ENCODE measurements around the gene PIK3R3.
"Not testable (repeated sequence)": the region's sequence is repeated elsewhere in the genome, so short reads cannot be mapped to it uniquely, and the experiment has no call there.

The PIK3R3 gene

DNA sequence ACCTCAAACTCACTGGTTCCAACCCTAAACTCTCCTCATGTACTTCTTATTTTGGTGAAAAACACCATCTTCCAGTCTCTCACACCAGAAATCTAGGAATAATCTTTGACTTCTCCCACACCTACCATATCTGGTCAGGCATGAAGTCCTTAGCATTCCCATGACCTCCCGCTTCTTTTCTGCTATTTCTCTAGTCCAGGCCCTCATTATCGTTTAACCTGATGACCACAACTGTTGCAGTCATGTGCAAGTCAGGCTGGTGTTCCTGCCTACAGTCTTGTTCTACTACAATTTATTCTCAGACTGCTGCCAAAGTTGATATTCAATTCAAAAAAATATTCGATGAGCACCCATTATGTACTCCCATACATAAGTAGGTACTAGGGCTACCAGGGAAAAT lies 71.3 kb downstream of the PIK3R3 start:
- no peak for DNase-seq

DNA sequence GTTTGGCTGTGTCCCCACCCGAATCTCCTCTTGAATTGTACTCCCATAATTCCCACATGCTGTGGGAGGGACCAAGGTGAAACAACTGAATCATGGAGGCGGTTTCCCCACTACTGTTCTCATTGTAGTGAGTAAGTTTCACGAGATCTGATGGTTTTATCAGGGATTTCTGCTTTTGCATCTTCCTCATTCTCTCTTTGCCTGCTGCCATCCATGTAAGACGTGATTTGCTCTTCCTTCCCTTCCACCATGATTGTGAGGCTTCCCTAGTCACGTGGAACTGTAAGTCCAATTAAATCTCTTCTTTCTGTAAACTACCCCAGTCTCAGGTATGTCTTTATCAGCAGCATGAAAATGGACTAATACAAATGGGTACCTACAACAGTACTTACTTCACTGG lies 73.5 kb downstream of the PIK3R3 start:
- no peak for DNase-seq

DNA sequence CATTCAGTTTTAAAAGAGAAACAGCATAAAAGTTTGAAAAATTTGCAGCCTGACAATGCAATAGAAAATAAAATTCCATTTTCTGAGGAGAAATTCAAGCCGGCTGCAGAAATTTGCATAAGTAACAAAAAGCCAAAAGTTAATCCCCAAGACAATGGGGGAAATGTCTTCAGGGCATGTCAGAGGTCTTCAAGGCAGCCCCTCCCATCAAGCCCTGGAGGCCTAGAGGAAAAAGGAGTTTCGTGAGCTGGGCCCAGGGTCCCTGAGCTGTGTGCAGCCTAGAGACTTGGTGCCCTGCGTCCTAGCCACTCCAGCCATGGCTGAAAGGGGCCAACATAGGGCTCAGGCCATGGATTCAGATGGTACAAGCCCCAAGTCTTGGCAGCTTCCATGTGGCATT lies 74.6 kb downstream of the PIK3R3 start:
- no peak for DNase-seq

DNA sequence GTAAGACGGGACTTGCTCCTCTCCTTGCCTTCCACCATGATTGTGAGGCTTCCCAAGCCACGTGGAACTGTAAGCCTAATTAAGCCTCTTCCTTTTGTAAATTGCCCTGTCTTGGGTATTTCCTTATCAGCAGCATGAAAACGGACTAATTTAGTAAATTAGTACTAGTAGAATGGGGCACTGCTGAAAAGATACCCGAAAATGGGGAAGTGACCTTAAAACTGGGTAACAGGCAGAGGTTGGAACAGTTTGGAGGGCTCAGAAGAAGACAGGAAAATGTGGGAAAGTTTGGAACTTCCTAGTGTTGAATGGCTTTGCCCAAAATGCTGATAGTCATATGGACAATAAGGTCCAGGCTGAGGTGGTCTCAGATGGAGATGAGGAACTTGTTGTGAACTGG lies 75.2 kb downstream of the PIK3R3 start:
- DNase-seq, result not testable (repeated sequence)

DNA sequence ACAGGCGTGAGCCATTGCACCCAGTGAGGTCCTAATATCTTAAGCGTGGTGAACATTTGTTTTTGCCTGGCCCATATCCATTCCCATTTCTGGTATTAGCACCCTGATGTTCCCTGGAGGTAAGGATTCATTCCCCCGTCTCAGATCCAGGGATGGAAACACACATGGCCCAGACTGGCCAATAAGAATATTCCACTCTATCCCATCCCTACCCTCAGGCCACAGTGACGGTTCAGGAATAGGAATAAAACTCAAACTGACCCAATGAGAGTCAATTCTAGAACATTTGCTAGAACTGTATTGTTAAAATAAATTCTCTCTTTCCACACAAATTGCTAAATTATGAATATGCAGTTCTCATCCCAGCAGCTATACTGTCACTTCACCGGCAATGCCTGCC lies 76.1 kb downstream of the PIK3R3 start:
- DNase-seq, result no peak

DNA sequence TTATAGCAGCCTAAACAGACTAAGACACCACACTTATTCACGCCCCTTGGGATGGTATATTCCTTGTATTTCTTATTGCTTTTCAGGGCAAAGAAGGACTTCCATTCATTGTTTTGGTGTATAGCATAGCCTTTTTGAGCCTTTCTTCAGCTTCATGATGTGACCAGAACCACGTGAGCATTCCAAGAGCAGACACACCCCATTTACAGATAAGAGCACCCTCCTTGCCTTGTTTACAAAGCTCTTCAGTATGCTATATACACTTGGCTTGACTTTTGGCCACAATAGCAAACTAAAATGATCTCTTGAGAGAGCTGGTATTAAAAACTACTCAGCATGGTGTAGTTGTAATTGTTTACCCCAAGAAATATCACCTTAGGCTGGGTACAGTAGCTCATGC lies 78.7 kb downstream of the PIK3R3 start:
- no peak for DNase-seq

DNA sequence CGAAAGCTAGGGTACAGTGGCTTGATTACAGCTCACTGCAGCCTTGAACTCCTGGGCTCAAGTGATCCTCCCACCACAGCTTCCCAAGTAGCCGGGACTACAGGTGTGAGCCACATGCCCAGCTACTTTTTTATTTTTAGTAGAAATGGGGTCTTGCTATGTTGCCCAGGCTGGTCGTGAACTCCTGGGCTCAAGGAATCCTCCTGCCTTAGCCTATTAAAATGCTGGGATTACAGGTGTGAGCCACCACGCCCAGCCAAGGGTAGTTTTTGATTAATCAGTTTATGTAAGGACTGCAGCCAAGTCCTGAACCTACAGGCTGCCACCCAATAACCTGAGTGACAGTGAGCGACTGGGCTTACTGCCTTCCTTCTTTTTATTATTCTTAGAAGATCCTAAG lies 88.3 kb downstream of the PIK3R3 start:
- DNase-seq, result no peak

DNA sequence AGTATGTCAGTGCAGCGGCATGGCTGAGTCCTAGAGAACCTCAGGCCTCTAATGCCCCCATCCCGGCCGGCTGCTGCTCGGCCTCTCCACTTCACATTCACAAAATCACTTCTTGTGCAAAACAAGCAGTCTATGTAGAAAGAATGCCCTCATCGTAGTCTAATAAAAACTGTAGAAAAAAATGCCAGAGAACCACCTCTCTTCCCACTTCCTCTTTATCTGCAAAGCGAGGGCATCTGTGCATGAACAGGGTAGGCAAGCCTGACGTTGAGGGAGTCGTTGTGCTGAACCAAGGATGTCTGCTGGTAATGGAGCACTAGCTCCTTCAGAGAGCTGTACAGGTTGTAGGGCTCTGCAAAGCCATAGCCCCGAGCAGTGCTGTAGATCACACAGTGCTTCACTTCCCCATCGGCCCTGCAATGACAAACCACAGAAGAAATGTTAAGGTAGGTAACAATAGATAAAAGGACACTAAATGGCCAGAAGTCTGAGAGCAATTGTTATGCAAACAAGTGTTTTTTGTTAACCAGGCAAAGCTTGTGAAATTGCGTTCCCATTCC lies 88.9 kb downstream of the PIK3R3 start:
- no peak for DNase-seq

DNA sequence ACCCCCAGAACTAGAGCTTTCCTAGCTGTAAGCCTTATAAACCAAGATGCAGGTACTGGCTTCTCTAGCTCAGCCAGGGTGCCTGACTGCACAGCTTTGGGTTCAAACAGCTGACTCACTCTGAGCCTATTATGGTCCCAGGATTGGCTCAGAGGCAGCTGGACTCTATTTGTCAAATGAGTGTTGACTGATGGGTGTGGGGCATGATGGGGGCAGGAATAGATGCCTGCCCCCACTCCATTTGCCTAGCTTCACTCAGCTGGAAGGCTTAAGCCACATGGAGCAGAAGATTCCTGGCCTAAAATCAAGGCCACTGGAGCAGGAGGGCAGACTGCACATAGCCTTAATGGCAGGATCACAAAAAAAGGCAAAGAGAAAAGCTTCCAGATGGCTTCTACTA lies 90.5 kb downstream of the PIK3R3 start:
- no peak for DNase-seq

DNA sequence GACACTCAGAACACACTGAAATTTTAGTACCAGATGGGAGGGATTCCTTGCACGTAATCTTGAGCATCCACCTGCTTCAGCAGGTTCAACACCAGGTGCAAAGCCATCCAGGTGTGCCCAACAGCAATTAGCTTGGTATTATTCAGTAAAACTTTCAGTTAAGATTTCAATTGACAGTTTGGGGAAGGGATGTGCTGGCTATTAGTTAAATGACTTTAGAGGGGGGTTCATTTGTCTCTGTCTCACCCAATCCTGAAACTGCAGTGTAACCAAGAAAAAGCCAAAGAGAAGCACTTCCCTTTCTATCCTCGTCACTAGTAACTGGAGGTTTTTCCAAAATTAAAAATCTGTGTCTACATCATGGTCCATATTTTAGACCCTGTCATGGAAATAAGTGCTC lies 90.9 kb downstream of the PIK3R3 start:
- no peak for DNase-seq

DNA sequence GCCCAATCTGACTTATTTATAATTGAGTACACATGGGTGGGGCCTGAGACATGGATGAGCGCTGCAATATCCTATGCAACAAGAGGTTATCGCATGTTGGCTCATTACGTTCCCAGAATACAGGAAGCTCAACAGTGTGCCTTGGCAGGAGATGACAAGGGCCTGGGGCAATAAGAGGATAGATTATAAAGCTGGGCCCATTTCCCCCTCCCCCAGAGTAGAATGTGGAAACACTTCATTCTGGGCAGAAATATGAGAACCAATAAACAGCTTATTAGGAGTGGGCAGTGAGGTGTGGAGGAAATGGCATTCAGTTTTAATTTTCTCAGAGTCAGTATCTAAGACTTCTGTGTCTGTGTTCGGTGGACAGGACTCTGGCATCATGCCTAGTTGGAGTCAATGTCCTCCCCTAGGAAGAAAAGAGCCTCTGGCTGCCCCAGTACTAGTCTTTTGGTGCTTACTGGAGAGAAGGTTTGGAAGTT lies 92.8 kb downstream of the PIK3R3 start:
- no peak for DNase-seq

DNA sequence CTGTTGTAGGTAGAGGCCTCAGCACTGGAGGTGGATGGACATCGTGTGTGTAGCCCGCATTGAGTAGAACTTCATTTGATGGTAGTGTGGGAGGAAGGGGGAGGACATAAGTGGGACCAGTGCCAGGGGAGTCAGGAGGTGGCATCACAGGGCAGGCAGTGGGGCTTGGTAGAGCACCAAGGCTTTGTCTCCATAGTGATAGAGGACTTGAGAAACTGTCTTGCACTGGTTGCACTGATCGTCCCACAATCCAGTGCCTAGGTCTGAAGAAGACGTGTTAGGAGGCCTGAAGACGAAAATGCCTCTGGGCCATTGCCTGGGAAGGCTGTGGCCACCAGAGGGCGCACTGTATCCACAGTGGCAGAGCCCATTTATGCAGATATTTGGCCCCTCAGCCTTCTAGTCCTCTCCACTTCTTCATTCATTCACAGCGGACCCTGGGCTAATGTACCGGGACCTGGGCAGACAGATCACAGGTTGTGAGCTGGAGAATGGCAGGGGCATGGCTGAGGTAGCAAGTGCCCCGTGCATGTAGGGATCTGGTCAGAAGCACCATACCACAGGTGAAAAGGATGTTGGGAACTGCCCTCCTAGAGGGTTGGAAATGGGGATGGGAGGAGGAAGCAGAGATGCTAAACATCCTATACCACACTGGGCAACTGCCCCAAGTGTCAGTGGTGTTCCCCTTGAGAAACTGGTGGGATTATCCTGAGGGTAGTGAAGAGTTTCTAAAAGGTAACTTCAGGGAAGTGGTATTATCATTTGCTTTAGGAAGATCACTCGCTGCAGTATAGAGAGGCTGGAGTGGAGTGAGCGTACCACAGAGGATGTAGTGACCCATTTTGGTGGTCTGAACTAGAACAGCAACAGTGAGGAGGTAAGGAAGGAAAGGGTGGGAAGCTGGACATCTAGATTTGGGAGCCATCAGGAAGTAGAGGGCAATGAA lies 95.3 kb downstream of the PIK3R3 start:
- no peak for DNase-seq

DNA sequence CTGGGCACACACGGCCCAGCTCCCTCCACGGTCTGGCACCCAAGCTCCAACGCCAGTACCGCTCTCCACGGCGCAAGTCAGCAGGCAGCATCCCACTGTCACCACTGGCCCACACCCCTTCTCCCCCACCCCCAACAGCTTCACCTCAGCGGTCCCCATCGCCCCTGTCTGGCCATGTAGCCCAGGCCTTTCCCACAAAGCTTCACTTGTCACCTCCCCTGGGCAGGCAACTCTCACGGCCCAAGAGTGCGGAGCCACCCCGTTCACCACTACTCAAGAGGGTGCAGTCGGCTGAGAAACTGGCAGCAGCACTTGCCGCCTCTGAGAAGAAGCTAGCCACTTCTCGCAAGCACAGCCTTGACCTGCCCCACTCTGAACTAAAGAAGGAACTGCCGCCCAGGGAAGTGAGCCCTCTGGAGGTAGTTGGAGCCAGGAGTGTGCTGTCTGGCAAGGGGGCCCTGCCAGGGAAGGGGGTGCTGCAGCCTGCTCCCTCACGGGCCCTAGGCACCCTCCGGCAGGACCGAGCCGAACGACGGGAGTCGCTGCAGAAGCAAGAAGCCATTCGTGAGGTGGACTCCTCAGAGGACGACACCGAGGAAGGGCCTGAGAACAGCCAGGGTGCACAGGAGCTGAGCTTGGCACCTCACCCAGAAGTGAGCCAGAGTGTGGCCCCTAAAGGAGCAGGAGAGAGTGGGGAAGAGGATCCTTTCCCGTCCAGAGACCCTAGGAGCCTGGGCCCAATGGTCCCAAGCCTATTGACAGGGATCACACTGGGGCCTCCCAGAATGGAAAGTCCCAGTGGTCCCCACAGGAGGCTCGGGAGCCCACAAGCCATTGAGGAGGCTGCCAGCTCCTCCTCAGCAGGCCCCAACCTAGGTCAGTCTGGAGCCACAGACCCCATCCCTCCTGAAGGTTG lies 97.6 kb downstream of the PIK3R3 start:
- no peak for DNase-seq

DNA sequence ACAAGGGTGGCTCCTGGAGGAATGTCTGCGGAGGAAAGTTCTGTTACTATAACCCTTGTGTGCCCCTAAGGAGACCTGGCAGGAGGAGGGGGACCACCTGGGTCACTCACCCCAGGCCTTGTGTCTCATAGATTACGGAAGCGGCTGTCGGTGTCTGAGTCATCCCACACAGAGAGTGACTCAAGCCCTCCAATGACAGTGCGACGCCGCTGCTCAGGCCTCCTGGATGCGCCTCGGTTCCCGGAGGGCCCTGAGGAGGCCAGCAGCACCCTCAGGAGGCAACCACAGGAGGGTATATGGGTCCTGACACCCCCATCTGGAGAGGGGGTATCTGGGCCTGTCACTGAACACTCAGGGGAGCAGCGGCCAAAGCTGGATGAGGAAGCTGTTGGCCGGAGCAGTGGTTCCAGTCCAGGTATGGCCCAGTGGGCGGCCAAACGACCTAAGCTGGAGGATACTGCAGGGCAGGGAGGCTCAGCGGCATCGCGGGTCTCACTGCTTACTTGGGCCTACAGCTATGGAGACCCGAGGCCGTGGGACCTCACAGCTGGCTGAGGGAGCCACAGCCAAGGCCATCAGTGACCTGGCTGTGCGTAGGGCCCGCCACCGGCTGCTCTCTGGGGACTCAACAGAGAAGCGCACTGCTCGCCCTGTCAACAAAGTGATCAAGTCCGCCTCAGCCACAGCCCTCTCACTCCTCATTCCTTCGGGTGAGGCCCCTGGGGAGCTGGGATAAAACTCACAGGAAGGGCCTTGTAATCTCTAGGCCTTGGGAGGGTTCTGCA lies 101.4 kb downstream of the PIK3R3 start:
- DNase-seq, result no peak

DNA sequence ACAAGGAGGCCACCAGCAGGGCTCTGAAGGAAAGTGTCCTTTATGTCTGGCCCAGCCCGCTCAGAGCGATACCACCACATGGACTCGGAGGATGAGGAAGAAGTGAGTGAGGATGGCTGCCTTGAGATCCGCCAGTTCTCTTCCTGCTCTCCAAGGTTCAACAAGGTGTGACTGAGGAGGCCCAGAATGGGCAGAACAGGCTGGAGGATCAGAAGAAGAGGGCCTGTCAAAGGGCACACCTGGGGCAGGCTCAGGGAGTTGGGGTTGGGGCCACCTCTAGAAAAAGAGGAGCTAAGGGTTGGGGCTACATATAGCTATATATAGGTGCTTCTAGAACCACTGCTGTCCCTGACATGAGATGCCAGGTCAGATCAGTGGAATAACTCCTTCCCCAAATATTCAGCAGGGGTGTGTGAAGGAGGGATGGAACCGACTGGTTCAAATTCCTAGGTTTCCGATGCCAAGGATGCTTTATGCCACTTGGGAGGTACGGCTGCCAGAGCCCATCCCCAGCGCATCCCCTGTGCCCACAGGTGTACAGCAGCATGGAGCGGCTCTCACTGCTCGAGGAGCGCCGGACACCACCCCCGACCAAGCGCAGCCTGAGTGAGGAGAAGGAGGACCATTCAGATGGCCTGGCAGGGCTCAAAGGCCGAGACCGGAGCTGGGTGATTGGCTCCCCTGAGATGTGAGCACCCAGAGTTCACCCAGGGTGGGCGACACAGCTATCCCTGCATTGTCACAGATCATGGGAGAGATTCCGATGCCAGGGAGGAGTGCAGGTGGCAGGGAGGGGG lies 102.2 kb downstream of the PIK3R3 start:
- no peak for DNase-seq

DNA sequence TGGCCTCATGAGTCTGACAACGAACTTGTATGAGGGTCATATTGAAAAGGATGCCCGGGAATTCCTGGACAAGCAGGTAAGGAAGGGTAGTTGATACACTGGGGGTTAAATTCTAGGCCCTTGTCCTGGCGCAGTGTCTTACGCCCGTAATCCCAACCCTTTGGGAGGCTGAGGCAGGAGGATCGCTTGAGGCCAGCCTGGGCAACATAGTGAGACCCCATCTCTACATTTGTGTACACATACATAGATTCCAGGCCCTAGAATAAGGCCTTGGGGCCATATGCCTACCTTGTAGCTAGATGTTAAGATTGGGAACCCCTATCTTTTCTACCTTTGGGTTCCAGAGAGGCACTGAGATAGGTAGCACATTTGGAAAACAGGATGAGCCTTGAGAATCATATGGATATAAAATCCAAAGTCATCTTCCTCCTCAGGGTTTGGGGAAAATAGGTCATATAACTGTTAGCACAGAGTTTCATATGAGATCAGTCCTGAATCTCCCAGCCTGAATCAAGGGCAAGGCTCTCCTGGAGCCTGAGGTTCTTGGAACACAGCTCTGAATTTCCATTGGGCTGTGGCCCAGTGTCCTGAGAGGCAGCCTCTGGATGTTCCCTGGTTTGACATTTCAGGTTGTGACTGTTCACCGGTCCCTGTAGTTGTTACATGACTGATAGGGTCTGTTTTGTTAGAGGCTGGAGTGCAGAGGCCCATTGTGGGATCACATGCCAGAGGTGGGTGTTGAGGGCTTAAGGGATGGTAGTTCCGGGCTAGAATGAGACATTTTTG lies 104.4 kb downstream of the PIK3R3 start:
- DNase-seq, result no peak

DNA sequence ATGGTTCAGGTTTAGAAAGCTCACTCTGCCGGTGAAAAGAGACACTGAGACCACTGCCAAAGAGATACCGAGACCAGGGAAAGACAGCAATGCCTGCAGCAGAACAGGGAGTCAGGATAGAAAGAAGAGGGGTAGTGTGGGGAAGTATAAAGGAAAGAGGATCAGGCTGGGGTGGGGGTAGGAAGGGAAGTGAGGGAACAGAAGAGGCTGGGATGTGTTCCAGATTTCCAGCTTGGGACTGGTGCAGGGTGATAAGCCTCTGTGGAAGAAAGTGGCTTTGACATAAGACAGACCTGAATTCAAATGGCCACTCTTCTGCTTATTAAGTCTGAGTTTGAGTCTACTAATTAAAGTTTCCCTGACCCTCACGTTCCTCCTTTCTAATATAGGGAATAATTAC lies 105.9 kb downstream of the PIK3R3 start:
- no peak for DNase-seq

DNA sequence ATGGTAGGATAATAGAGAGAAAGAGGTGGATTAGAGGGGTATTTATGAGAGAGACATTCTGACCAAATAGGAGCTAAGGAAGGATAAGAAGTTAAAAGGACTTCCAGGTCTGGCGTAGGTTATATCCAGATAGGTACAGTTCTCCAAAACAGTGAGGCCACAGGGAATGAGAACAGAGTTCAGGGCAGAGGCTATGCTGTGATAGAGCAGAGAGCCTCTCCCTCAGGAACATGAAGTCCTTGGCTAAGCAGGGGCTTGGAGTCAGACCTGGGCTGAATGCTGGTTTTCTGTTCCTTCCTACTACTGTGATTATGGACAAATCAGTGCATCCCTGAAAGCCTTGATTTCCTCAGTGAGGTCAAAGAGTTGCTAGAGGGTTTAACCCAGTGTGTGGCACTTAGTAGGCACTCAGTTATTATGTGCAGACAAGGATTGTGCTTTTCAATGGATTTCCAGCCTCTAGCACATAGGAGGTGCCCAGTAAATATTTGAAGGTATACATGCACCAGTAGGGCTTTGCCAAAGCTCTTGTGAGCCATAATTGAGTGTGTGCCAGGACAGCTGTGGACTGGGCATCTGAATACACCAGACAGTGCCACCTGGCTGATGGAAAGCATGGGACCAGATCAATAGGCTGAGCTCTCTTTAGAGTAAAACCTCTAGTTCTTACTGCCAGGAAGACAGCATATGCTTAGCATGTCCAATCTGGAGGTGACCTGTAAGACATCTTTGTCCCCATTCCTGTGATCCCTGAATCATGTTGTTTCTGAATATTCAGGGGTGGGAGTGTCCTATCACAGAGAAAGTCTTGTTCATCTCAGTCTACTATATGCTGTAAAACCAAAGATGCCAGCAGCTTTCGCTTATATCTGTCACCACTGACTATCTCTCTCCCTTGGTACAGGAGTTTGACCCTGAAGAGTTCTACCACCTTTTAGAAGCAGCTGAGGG lies 111.1 kb downstream of the PIK3R3 start:
- DNase-seq, result no peak

DNA sequence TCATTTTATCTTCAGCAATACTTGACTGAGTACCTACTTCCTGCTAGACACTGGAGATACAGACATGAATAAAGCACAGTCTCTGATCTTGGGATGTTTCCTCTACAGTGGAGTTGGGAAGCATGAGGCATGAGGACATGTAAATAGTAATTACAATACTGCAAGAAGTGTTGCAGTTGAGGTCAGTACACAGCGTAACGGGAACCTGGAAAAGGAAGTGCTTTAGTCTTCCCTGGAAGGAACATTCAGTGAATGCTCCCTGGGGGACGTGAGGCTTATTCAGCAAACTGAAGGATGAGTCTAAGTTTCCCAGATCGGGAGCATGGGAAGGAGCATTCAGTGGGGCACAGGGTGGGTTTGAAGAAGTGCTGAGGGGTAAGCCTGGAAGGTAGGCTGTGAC lies 112.4 kb downstream of the PIK3R3 start:
- no peak for DNase-seq

DNA sequence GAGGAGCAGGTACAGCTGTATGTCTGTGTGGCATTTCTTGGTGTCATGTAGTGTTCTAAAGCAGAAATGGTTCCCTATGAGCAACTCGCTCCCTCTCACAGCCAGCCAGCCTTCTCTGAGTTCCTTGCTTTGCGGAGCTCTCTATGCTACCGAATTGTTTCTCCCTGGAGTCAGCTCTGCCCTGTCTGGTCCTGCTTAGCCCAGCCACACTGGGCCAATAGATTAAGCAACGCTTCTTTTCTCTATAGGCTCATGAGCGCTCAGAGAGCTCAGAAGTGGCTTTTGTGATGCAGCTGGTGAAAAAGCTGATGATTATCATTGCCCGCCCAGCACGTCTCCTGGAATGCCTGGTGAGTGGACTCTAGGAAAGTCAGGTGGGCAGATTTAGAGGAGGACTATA lies 113.1 kb downstream of the PIK3R3 start:
- no peak for DNase-seq
